HCT116 (cell line): Measurements from ENCODE around the gene ARL14EPL. TPM values are rescaled to one million over a fixed set of nuclear protein-coding genes. Genes with fewer than 3 reads are reported as not detected.
"Not testable (repeated sequence)": the region's sequence is repeated elsewhere in the genome, so short reads cannot be mapped to it uniquely, and the experiment has no call there.

Source experiments
- ATAC-seq: fragments of 200-7000 bp; cut with Tn5 transposase; 2 replicates; pipeline ENCODE4 v1.9.1; 2020; ENCODE audit warnings: mild to moderate bottlenecking, moderate library complexity
- BruUV-seq: library from RNA; stranded (reverse); fragments of 400-500 nt; replicated peaks from 2 replicates; lab custom pipeline; 2021; lab: Mats Ljungman, UMichigan
- CTCF ChIA-PET: fragments of 300-600 bp; sonication (Branson Sonifier 250); formaldehyde crosslinking; loops from one replicate; lab custom pipeline; 2021; ENCODE audit warnings: antibody characterized with exemption; lab: Charles Lee
- POLR2A ChIA-PET: fragments of 300-600, 350-600 bp; sonication (Branson Sonifier 250); formaldehyde crosslinking; loops from one replicate; lab custom pipeline; 2021; ENCODE audit warnings: antibody characterized with exemption; lab: Charles Lee
- RAD21 ChIA-PET, 2 experiments: fragments of 300-600 bp; sonication (Branson Sonifier 250); formaldehyde crosslinking; loops; one replicate each; lab custom pipeline; 2023; ENCODE audit warnings: low total read pairs in 2 of 2; ENCODE audit not compliant: uncharacterized antibody in 2 of 2, unreplicated experiment in 2 of 2, low non-redundant PET in 1 of 2; lab: Charles Lee
- DNase-seq: peaks from one replicate; pipeline ENCODE4 v3.0.0-alpha.2; 2010; ENCODE audit warnings: low read depth, low spot score
- H2AFZ ChIP-seq: fragments of 200-600 bp; shearing (Covaris generic), sonication (generic); 2 replicates; pipeline ENCODE4 v1.6.1; 2017; ENCODE audit warnings: low read depth, mixed run types, mixed read lengths, antibody characterized with exemption, low read length; ENCODE audit not compliant: poor library complexity, severe bottlenecking
- H3K27ac ChIP-seq: 2 replicates; pipeline ENCODE4 v1.5.1; 2012; ENCODE audit warnings: low read depth, low read length
- H3K27me3 ChIP-seq: fragments of 200-600 bp; sonication (generic); 2 replicates; pipeline ENCODE4 v1.6.1; 2016; ENCODE audit warnings: mixed run types, low read length, mixed read lengths; ENCODE audit not compliant: insufficient read depth
- H3K36me3 ChIP-seq, 2 experiments: fragments of 200-500 bp in 1 of 2; fragments of 200-600 bp in 1 of 2; sonication (Bioruptor generic) in 1 of 2; sonication (generic) in 1 of 2; 2 replicates each; pipeline versions ENCODE4 v1.5.1 to v1.6.1; 2014 to 2016; ENCODE audit warnings: low read length in 2 of 2, inconsistent platforms in 1 of 2, mixed read lengths in 1 of 2, mixed run types in 1 of 2; ENCODE audit not compliant: insufficient read depth in 2 of 2, control insufficient read depth in 1 of 2
- H3K4me1 ChIP-seq, 2 experiments: fragments of 200-600 bp in 1 of 2; sonication (generic) in 1 of 2; 2 replicates each; pipeline versions ENCODE4 v1.5.1 to v1.6.1; 2012 to 2017; ENCODE audit warnings: low read length in 2 of 2, inconsistent platforms in 1 of 2, mild to moderate bottlenecking in 1 of 2, mixed read lengths in 1 of 2, mixed run types in 1 of 2, moderate library complexity in 1 of 2; ENCODE audit not compliant: insufficient read depth in 2 of 2, control insufficient read depth in 1 of 2
- H3K4me2 ChIP-seq: fragments of 200-600 bp; sonication (generic); 2 replicates; pipeline ENCODE4 v1.6.1; 2017; ENCODE audit warnings: mixed run types, low read length, mixed read lengths
- H3K4me3 ChIP-seq, 2 experiments: fragments of 200-600 bp in 1 of 2; sonication (generic) in 1 of 2; replicated peaks in 1 of 2; 2 replicates each; pipeline ENCODE4 v1.5.1; 2011 to 2016; ENCODE audit warnings: low read length in 2 of 2, control low read depth in 1 of 2, low read depth in 1 of 2, mild to moderate bottlenecking in 1 of 2, mixed read lengths in 1 of 2, mixed run types in 1 of 2
- H3K79me2 ChIP-seq: fragments of 200-600 bp; sonication (generic); 2 replicates; pipeline ENCODE4 v1.6.1; 2017; ENCODE audit warnings: mild to moderate bottlenecking, mixed run types, low read length, moderate library complexity, mixed read lengths; ENCODE audit not compliant: insufficient read depth
- H3K9ac ChIP-seq: fragments of 200-600 bp; sonication (generic); 2 replicates; pipeline ENCODE4 v1.6.1; 2016; ENCODE audit warnings: low read length, mixed read lengths
- H3K9me2 ChIP-seq: fragments of 200-600 bp; sonication (generic), shearing (Covaris generic); 2 replicates; pipeline ENCODE4 v1.6.1; 2017; ENCODE audit warnings: mixed run types, mild to moderate bottlenecking, moderate library complexity; ENCODE audit not compliant: insufficient read depth
- H3K9me3 ChIP-seq, 2 experiments: fragments of 200-500 bp in 1 of 2; fragments of 200-600 bp in 1 of 2; sonication (Bioruptor generic) in 1 of 2; sonication (generic) in 1 of 2; 2 replicates each; pipeline ENCODE4 v1.6.1; 2014 to 2017; ENCODE audit warnings: low read length in 2 of 2, mixed read lengths in 2 of 2, inconsistent platforms in 1 of 2, low read depth in 1 of 2, mild to moderate bottlenecking in 1 of 2, mixed run types in 1 of 2, moderate library complexity in 1 of 2; ENCODE audit not compliant: control insufficient read depth in 1 of 2, insufficient read depth in 1 of 2
- H4K20me1 ChIP-seq: fragments of 200-600 bp; sonication (generic), shearing (Covaris generic); 2 replicates; pipeline ENCODE4 v1.6.1; 2017; ENCODE audit warnings: mixed run types, mild to moderate bottlenecking, moderate library complexity; ENCODE audit not compliant: insufficient read depth
- CTCF ChIP-seq, 3 experiments: fragments of 200-600 bp in 1 of 3; sonication (generic) in 1 of 3; IDR thresholded peaks in 2 of 3; conservative IDR thresholded peaks in 1 of 3; 2 replicates each; pipeline ENCODE4 v1.5.1; 2012 to 2017; ENCODE audit warnings: low read depth in 2 of 3, low read length in 2 of 3, antibody characterized with exemption in 1 of 3, borderline replicate concordance in 1 of 3, control low read depth in 1 of 3, mild to moderate bottlenecking in 1 of 3, mixed read lengths in 1 of 3, mixed run types in 1 of 3, moderate library complexity in 1 of 3; ENCODE audit not compliant: insufficient read depth in 1 of 3
- ELF1 ChIP-seq: IDR thresholded peaks from 2 replicates; pipeline ENCODE4 v1.6.1; 2012; ENCODE audit warnings: low read depth, borderline replicate concordance
- EZH2 ChIP-seq: fragments of 200-600 bp; sonication (generic); IDR thresholded peaks from 2 replicates; pipeline ENCODE4 v1.6.1; 2017; ENCODE audit warnings: antibody characterized with exemption, mixed run types
- FOSL1 ChIP-seq: IDR thresholded peaks from 2 replicates; pipeline ENCODE4 v1.6.1; 2012; ENCODE audit warnings: low read depth
- POLR2AphosphoS5 ChIP-seq: IDR thresholded peaks from 2 replicates; pipeline ENCODE4 v1.6.1; 2011; ENCODE audit warnings: mild to moderate bottlenecking, low read depth, low read length, moderate library complexity
- SIN3A ChIP-seq: IDR thresholded peaks from 2 replicates; pipeline ENCODE4 v1.6.1; 2012; ENCODE audit warnings: low read depth
- YY1 ChIP-seq: IDR thresholded peaks from 2 replicates; pipeline ENCODE4 v1.6.1; 2011; ENCODE audit warnings: low read length, low read depth, moderate library complexity, mild to moderate bottlenecking; ENCODE audit not compliant: insufficient replicate concordance; ENCODE audit errors: extremely low read depth
- ZBTB33 ChIP-seq: IDR thresholded peaks from 2 replicates; pipeline ENCODE4 v1.6.1; 2011; ENCODE audit warnings: mild to moderate bottlenecking, low read length, moderate library complexity; ENCODE audit not compliant: insufficient replicate concordance; ENCODE audit errors: extremely low read depth
- ZFX ChIP-seq: fragments of 450-650 bp; IDR thresholded peaks from 2 replicates; pipeline ENCODE4 v1.6.1; 2017
- intact Hi-C: fragments of 100-400 bp; cut with micrococcal nuclease; formaldehyde crosslinking; loops from 2 replicates; pipeline ENCODE4 v1.10.0; 2022
- total RNA-seq: library from RNA; stranded (reverse); gene quantifications from one replicate; pipeline ENCODE4 v1.2.1, GENCODE V29; 2021; ENCODE audit not compliant: unreplicated experiment

Gene ARL14EPL
- total RNA-seq, 1 experiment from 2014 or later: 22.9 TPM

GRCh38 chr5:116084871-116085715 is 52.8 kb downstream of the ARL14EPL start, which contains the start of gene COMMD10 (continued):
- TF ChIP-seq CTCF (IDR thresholded peaks at IDR 0.05 in 2 of 3, conservative IDR thresholded peaks at IDR 0.05 in 1 of 3; ENCODE audit: borderline replicate concordance in 1 of 3, insufficient read depth in 1 of 3, low read depth in 2 of 3, low read length in 2 of 3) (no peak), POLR2AphosphoS5 (peak; percentile 96), ZFX (peak; percentile 93), ZBTB33 (peak; percentile 54), YY1 (peak; percentile 95), EZH2 (no peak), SIN3A (peak; percentile 79; the same call in 1 of the 2 replicates), FOSL1 (no peak), ELF1 (peak; percentile 27)

GRCh38 chr5:116086309-116086708 is 54.0 kb downstream of the ARL14EPL start:
- Histone ChIP-seq H3K4me2 (peak overlapping the region; percentile 91), H3K27ac (peak overlapping the region; percentile 88; the same call in 1 of the 2 replicates), H3K4me3 (peak overlapping the region; percentile 67 to 80), H3K79me2 (peaks cover 77% of the 10 kb centered on the region), H3K4me1 (peaks cover 7 to 43% of the 10 kb centered on the region in 2 experiments), H3K9ac (peak overlapping the region; percentile 82; the same call in 1 of the 2 replicates)
- DNase-seq, H3K9me2 ChIP-seq, H4K20me1 ChIP-seq, BruUV-seq, H3K9me3 ChIP-seq, H3K36me3 ChIP-seq, CTCF ChIA-PET, H2AFZ ChIP-seq, ATAC-seq, RAD21 ChIA-PET, H3K27me3 ChIP-seq, intact Hi-C loops: not testable (repeated sequence)
- POLR2A ChIA-PET: interaction anchor here (0.6 to 1.4 kb wide), 3 partner anchors 10 to 991 kb away, joined by 3 to 4 read pairs (median 3); no protein-coding TSS in a partner anchor
